Activated T-cell treated with anti-CD3 and anti-CD28 coated beads, Interleukin-2, amount 50 U/mL, for 24 hours (primary cell): ENCODE measurements around the gene PABPC4L.
"Not testable (repeated sequence)": the region's sequence is repeated elsewhere in the genome, so short reads cannot be mapped to it uniquely, and the experiment has no call there.

Source experiments
- DNase-seq: peaks from one replicate; pipeline ENCODE4 v3.0.0-alpha.2; 2020
- H3K27ac Mint-ChIP-seq: 2 replicates; pipeline ENCODE4 v1.8.0; 2020; ENCODE audit warnings: mild to moderate bottlenecking, mixed read lengths
- H3K27me3 Mint-ChIP-seq: 2 replicates; pipeline ENCODE4 v1.8.0; 2020; ENCODE audit warnings: mixed read lengths
- H3K36me3 Mint-ChIP-seq: 2 replicates; pipeline ENCODE4 v1.8.0; 2020; ENCODE audit warnings: low read depth, mixed read lengths
- H3K4me1 Mint-ChIP-seq: 2 replicates; pipeline ENCODE4 v1.8.0; 2020; ENCODE audit warnings: low read depth, mixed read lengths
- H3K4me3 Mint-ChIP-seq: 2 replicates; pipeline ENCODE4 v1.8.0; 2020; ENCODE audit warnings: mild to moderate bottlenecking, moderate library complexity, mixed read lengths
- H3K9me3 Mint-ChIP-seq: 2 replicates; pipeline ENCODE4 v1.8.0; 2020; ENCODE audit warnings: mixed read lengths

Gene PABPC4L

GRCh38 chr4:134201216-134202161 lies at the start of gene PABPC4L:
Gene PABPC4L, minus strand, starts transcription at chr4:134201789. Its CDS starts 770 bp downstream, at chr4:134201019.
- DNase-seq = no peak
- Mint-ChIP-seq H3K27ac (no peak within 1 kb of the TSS), H3K4me1 (no peaks in the 10 kb centered on the region), H3K9me3 (peaks cover 14% of the 10 kb centered on the region), H3K27me3 (peaks cover 10% of the 10 kb centered on the region), H3K36me3 (no peaks in the 10 kb centered on the region), H3K4me3 (no peak within 1 kb of the TSS)

GRCh38 chr4:134251322-134251721 lies 49.7 kb upstream of the PABPC4L start:
- Mint-ChIP-seq H3K27me3 (no peaks in the 10 kb centered on the region), H3K4me3 (no peak overlapping the region)

GRCh38 chr4:134243742-134244713 lies 42.4 kb upstream of the PABPC4L start:
- H3K27ac Mint-ChIP-seq = no peak overlapping the region
- DNase-seq = no peak
- H3K4me3 Mint-ChIP-seq = no peak overlapping the region
- H3K27me3 Mint-ChIP-seq = no peaks in the 10 kb centered on the region
- no peaks in the 10 kb centered on the region for H3K4me1 Mint-ChIP-seq
- peaks cover 21% of the 10 kb centered on the region for H3K9me3 Mint-ChIP-seq
- no peaks in the 10 kb centered on the region for H3K36me3 Mint-ChIP-seq

More at GRCh38 chr4:134251322-134251721, 49.7 kb upstream of the PABPC4L start:
- H3K27ac Mint-ChIP-seq = no peak overlapping the region
- no peak for DNase-seq
- H3K4me1 Mint-ChIP-seq = no peaks in the 10 kb centered on the region
- no peaks in the 10 kb centered on the region for H3K36me3 Mint-ChIP-seq
- peaks cover 19% of the 10 kb centered on the region for H3K9me3 Mint-ChIP-seq

GRCh38 chr4:134219043-134219442 lies 17.5 kb upstream of the PABPC4L start:
- Mint-ChIP-seq H3K4me3 (no peak overlapping the region), H3K27me3 (no peaks in the 10 kb centered on the region), H3K4me1 (no peaks in the 10 kb centered on the region), H3K27ac (no peak overlapping the region), H3K9me3 (peaks cover 12% of the 10 kb centered on the region), H3K36me3 (no peaks in the 10 kb centered on the region)
- DNase-seq = no peak

GRCh38 chr4:134216411-134216810 lies 14.8 kb upstream of the PABPC4L start:
- no peaks in the 10 kb centered on the region for H3K36me3 Mint-ChIP-seq
- H3K4me3 Mint-ChIP-seq = no peak overlapping the region
- H3K9me3 Mint-ChIP-seq = peaks cover 12% of the 10 kb centered on the region
- no peaks in the 10 kb centered on the region for H3K27me3 Mint-ChIP-seq
- DNase-seq = no peak
- H3K4me1 Mint-ChIP-seq = no peaks in the 10 kb centered on the region
- H3K27ac Mint-ChIP-seq = no peak overlapping the region

- Mint-ChIP-seq H3K4me1 (no peaks in the 10 kb centered on the region), H3K27me3 (no peaks in the 10 kb centered on the region), H3K9me3 (peaks cover 12% of the 10 kb centered on the region), H3K36me3 (no peaks in the 10 kb centered on the region), H3K4me3 (no peak overlapping the region), H3K27ac (no peak overlapping the region)
- DNase-seq = no peak
Observed at GRCh38 chr4:134215620-134216344, 14.2 kb upstream of the PABPC4L start.

- not testable (repeated sequence) for H3K4me1 Mint-ChIP-seq, H3K4me3 Mint-ChIP-seq, H3K27ac Mint-ChIP-seq, H3K36me3 Mint-ChIP-seq, DNase-seq, H3K9me3 Mint-ChIP-seq, H3K27me3 Mint-ChIP-seq
Observed at GRCh38 chr4:134207955-134208354, 6.4 kb upstream of the PABPC4L start.

GRCh38 chr4:134202166-134202956 lies 772 bp upstream of the PABPC4L start:
- Mint-ChIP-seq H3K4me1 (no peaks in the 10 kb centered on the region), H3K36me3 (no peaks in the 10 kb centered on the region), H3K4me3 (no peak overlapping the region), H3K27me3 (peaks cover 10% of the 10 kb centered on the region), H3K27ac (no peak overlapping the region), H3K9me3 (peaks cover 16% of the 10 kb centered on the region)
- no peak for DNase-seq

- no peaks in the 10 kb centered on the region for H3K36me3 Mint-ChIP-seq
- no peaks in the 10 kb centered on the region for H3K4me1 Mint-ChIP-seq
- H3K27me3 Mint-ChIP-seq = peaks cover 10% of the 10 kb centered on the region
- no peak overlapping the region for H3K27ac Mint-ChIP-seq
- DNase-seq = no peak
- H3K4me3 Mint-ChIP-seq = no peak overlapping the region
- H3K9me3 Mint-ChIP-seq = peaks cover 14% of the 10 kb centered on the region
Observed at GRCh38 chr4:134200811-134201215, 776 bp downstream of the PABPC4L start.

GRCh38 chr4:134189949-134190348 lies 11.6 kb downstream of the PABPC4L start:
- H3K27me3 Mint-ChIP-seq = no peaks in the 10 kb centered on the region
- no peak overlapping the region for H3K27ac Mint-ChIP-seq
- no peak overlapping the region for H3K4me3 Mint-ChIP-seq
- no peaks in the 10 kb centered on the region for H3K36me3 Mint-ChIP-seq
- no peaks in the 10 kb centered on the region for H3K4me1 Mint-ChIP-seq
- no peak for DNase-seq
- H3K9me3 Mint-ChIP-seq = peaks cover 2% of the 10 kb centered on the region

GRCh38 chr4:134189480-134189879 lies 12.1 kb downstream of the PABPC4L start:
- no peak for DNase-seq
- Mint-ChIP-seq H3K9me3 (peaks cover 2% of the 10 kb centered on the region), H3K4me3 (no peak overlapping the region), H3K27me3 (no peaks in the 10 kb centered on the region), H3K4me1 (no peaks in the 10 kb centered on the region), H3K27ac (no peak overlapping the region), H3K36me3 (no peaks in the 10 kb centered on the region)

GRCh38 chr4:134178706-134179105 lies 22.9 kb downstream of the PABPC4L start:
- H3K4me3 Mint-ChIP-seq = no peak overlapping the region
- H3K27ac Mint-ChIP-seq = no peak overlapping the region
- H3K9me3 Mint-ChIP-seq = peaks cover 13% of the 10 kb centered on the region
- H3K4me1 Mint-ChIP-seq = no peaks in the 10 kb centered on the region
- H3K36me3 Mint-ChIP-seq = no peaks in the 10 kb centered on the region
- no peak for DNase-seq
- H3K27me3 Mint-ChIP-seq = no peaks in the 10 kb centered on the region

GRCh38 chr4:134174271-134174670 lies 27.3 kb downstream of the PABPC4L start:
- Mint-ChIP-seq H3K27ac (no peak overlapping the region), H3K9me3 (peaks cover 18% of the 10 kb centered on the region), H3K4me1 (no peaks in the 10 kb centered on the region), H3K36me3 (no peaks in the 10 kb centered on the region), H3K27me3 (no peaks in the 10 kb centered on the region), H3K4me3 (no peak overlapping the region)
- DNase-seq = no peak
